Epidermal melanocyte (primary cell): ENCODE data around the gene PRR11.
"Not testable (repeated sequence)": the region's sequence is repeated elsewhere in the genome, so short reads cannot be mapped to it uniquely, and the experiment has no call there.

Source experiments
- DNase-seq: peaks from one replicate; pipeline ENCODE4 v3.0.0; 2011; ENCODE audit warnings: low spot score; ENCODE audit not compliant: insufficient read length

PRR11 gene

GRCh38 chr17:59219370-59219769, 63.8 kb downstream of the PRR11 start:
- no peak for DNase-seq

GRCh38 chr17:59219992-59220327, 64.4 kb downstream of the PRR11 start:
- no peak for DNase-seq

GRCh38 chr17:59220328-59221158, 65.0 kb downstream of the PRR11 start, which contains the start of gene GDPD1:
TSS of gene GDPD1 (plus strand) at chr17:59220511. CDS start at chr17:59220610, 99 bp downstream.
- DNase-seq, result peak; percentile 64

- DNase-seq, result no peak
Measured at GRCh38 chr17:59221159-59221847, 65.8 kb downstream of the PRR11 start.

- DNase-seq, result no peak
Measured at GRCh38 chr17:59223813-59224212, 68.3 kb downstream of the PRR11 start.

GRCh38 chr17:59228588-59228987, 73.0 kb downstream of the PRR11 start:
- not testable (repeated sequence) for DNase-seq

- DNase-seq, result no peak
Measured at GRCh38 chr17:59230764-59231163, 75.2 kb downstream of the PRR11 start.

GRCh38 chr17:59234631-59235030, 79.1 kb downstream of the PRR11 start:
- DNase-seq, result peak; percentile 48

- DNase-seq, result no peak
Measured at GRCh38 chr17:59238906-59239305, 83.4 kb downstream of the PRR11 start.

GRCh38 chr17:59244081-59244480, 88.5 kb downstream of the PRR11 start:
- DNase-seq, result no peak
